Neuronal stem cell (in vitro differentiated cells): ENCODE results near the gene SLC6A7.
"Not testable (repeated sequence)": the region's sequence is repeated elsewhere in the genome, so short reads cannot be mapped to it uniquely, and the experiment has no call there.

Experiments used
- DNase-seq: peaks from one replicate; pipeline ENCODE4 v3.0.0-alpha.2; 2013; ENCODE audit warnings: low spot score
- H2AFZ ChIP-seq: one replicate; pipeline ENCODE4 v1.6.1; 2013; ENCODE audit warnings: mild to moderate bottlenecking, low read length, inconsistent platforms
- H2AK5ac ChIP-seq: 2 replicates; pipeline ENCODE4 v1.6.1; 2013; ENCODE audit warnings: low read depth, mild to moderate bottlenecking, inconsistent platforms, low read length, moderate library complexity, mixed read lengths
- H2BK120ac ChIP-seq: 2 replicates; pipeline ENCODE4 v1.6.1; 2013; ENCODE audit warnings: low read depth, mild to moderate bottlenecking, inconsistent platforms, low read length, moderate library complexity, mixed read lengths
- H2BK12ac ChIP-seq: one replicate; pipeline ENCODE4 v1.6.1; 2013; ENCODE audit warnings: low read length, inconsistent platforms
- H2BK15ac ChIP-seq: 2 replicates; pipeline ENCODE4 v1.6.1; 2013; ENCODE audit warnings: mild to moderate bottlenecking, low read length, inconsistent platforms, mixed read lengths
- H2BK5ac ChIP-seq: one replicate; pipeline ENCODE4 v1.6.1; 2013; ENCODE audit warnings: inconsistent platforms, mild to moderate bottlenecking, low read length, moderate library complexity
- H3K14ac ChIP-seq: one replicate; pipeline ENCODE4 v1.6.1; 2013; ENCODE audit warnings: low read length, inconsistent platforms
- H3K18ac ChIP-seq: 2 replicates; pipeline ENCODE4 v1.6.1; 2013; ENCODE audit warnings: low read length, inconsistent platforms
- H3K23ac ChIP-seq: 2 replicates; pipeline ENCODE4 v1.6.1; 2013; ENCODE audit warnings: low read depth, mild to moderate bottlenecking, mixed read lengths, low read length, inconsistent platforms; ENCODE audit not compliant: poor library complexity
- H3K27ac ChIP-seq: replicated peaks from 3 replicates; pipeline ENCODE4 v1.5.1; 2013; ENCODE audit warnings: low read length, inconsistent platforms
- H3K27me3 ChIP-seq, 3 experiments: 2 replicates each; pipeline ENCODE4 v1.6.1; 2013; ENCODE audit warnings: low read length in 3 of 3, mild to moderate bottlenecking in 2 of 3, inconsistent platforms in 1 of 3, low read depth in 1 of 3, mixed read lengths in 1 of 3, moderate library complexity in 1 of 3; ENCODE audit not compliant: control insufficient read depth in 3 of 3, insufficient read depth in 3 of 3
- H3K36me3 ChIP-seq, 2 donors: replicated peaks in 1 of 2; 2 replicates each; pipeline ENCODE4 v1.6.1; 2013; ENCODE audit warnings: low read length in 2 of 2; ENCODE audit not compliant: control insufficient read depth in 2 of 2, insufficient read depth in 2 of 2
- H3K4ac ChIP-seq: 2 replicates; pipeline ENCODE4 v1.6.1; 2013; ENCODE audit warnings: inconsistent platforms, mild to moderate bottlenecking, low read length, moderate library complexity
- H3K4me1 ChIP-seq, 2 donors: 1 replicate in 1 of 2; 2 replicates in 1 of 2; pipeline ENCODE4 v1.6.1; 2013; ENCODE audit warnings: low read length in 2 of 2, low read depth in 1 of 2; ENCODE audit not compliant: control insufficient read depth in 2 of 2, insufficient read depth in 1 of 2
- H3K4me2 ChIP-seq: one replicate; pipeline ENCODE4 v1.6.1; 2013; ENCODE audit warnings: mild to moderate bottlenecking, low read length, inconsistent platforms; ENCODE audit not compliant: insufficient read depth, poor library complexity, severe bottlenecking
- H3K4me3 ChIP-seq, 2 donors: 2 replicates each; pipeline ENCODE4 v1.5.1; 2013; ENCODE audit warnings: low read length in 2 of 2, mild to moderate bottlenecking in 2 of 2, inconsistent platforms in 1 of 2, moderate library complexity in 1 of 2
- H3K79me1 ChIP-seq: one replicate; pipeline ENCODE4 v1.6.1; 2013; ENCODE audit warnings: low read depth, mild to moderate bottlenecking, inconsistent platforms, low read length, moderate library complexity
- H3K9ac ChIP-seq: one replicate; pipeline ENCODE4 v1.6.1; 2013; ENCODE audit warnings: mild to moderate bottlenecking, low read depth, low read length, inconsistent platforms; ENCODE audit not compliant: poor library complexity
- H3K9me3 ChIP-seq, 2 donors: replicated peaks in 1 of 2; 2 replicates each; pipeline versions ENCODE3 to v1.6.1; 2013; ENCODE audit warnings: low read length in 2 of 2, mild to moderate bottlenecking in 2 of 2, inconsistent platforms in 1 of 2, low read depth in 1 of 2, mixed read lengths in 1 of 2, moderate library complexity in 1 of 2; ENCODE audit not compliant: control insufficient read depth in 2 of 2, insufficient read depth in 1 of 2
- H4K8ac ChIP-seq: one replicate; pipeline ENCODE4 v1.6.1; 2013; ENCODE audit warnings: low read depth, mild to moderate bottlenecking, inconsistent platforms, low read length, moderate library complexity
- H4K91ac ChIP-seq: one replicate; pipeline ENCODE4 v1.6.1; 2013; ENCODE audit warnings: low read length, low read depth, mild to moderate bottlenecking, inconsistent platforms; ENCODE audit not compliant: poor library complexity
- WGBS, 2 donors: extraction: QIAGEN DNeasy Blood & Tissue Kit; methylation state at CpG; one replicate each; pipeline ENCODE4 v1.1.7; 2013; ENCODE audit warnings: missing lambda C conversion rate in 2 of 2, mixed read lengths in 1 of 2; ENCODE audit not compliant: insufficient read length in 2 of 2, insufficient replicate concordance in 1 of 2; ENCODE audit errors: extremely low coverage in 2 of 2; 5-methylcytosine and 5-hydroxymethylcytosine counted together

Gene SLC6A7

DNA sequence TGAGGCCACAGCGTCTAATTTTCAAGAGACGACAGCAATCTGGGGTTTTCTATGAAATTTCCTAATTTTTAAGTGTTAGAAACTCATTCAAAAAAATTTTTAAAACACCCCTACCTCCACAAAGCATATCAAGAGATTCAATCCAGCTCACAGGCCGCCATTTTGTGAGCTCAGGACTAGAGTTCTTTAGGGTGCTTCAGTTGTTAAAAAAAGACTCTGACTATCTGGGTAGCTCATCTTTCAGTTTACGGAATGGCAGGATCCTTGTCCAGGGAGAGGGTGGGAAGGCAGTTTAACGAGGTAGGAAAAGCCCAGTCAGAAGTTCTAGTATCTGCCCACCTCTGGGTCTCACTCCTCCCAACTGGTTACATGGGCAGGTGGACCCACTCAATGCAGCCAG is 56.6 kb downstream of the SLC6A7 start:
- H4K8ac ChIP-seq = no peak overlapping the region
- no peak overlapping the region for H3K27ac ChIP-seq
- H3K14ac ChIP-seq = no peak overlapping the region
- H3K9me3 ChIP-seq = no peaks in the 10 kb centered on the region
- H3K27me3 ChIP-seq = no peaks in the 10 kb centered on the region
- H2BK5ac ChIP-seq = no peak overlapping the region
- no peak overlapping the region for H3K23ac ChIP-seq
- no peak overlapping the region for H3K4ac ChIP-seq
- H3K79me1 ChIP-seq = no peaks in the 10 kb centered on the region
- H3K18ac ChIP-seq = peak overlapping the region; percentile 32
- no peak overlapping the region for H2AFZ ChIP-seq
- H2BK15ac ChIP-seq = peak overlapping the region; percentile 75
- no peak overlapping the region for H2BK120ac ChIP-seq
- H3K4me3 ChIP-seq = no peak overlapping the region
- H3K4me2 ChIP-seq = no peak overlapping the region
- H3K9ac ChIP-seq = no peak overlapping the region
- H3K36me3 ChIP-seq = no peaks in the 10 kb centered on the region
- H2BK12ac ChIP-seq = no peak overlapping the region
- H3K4me1 ChIP-seq = peaks cover 19 to 29% of the 10 kb centered on the region in 2 donors
- H4K91ac ChIP-seq = no peak overlapping the region
- H2AK5ac ChIP-seq = peak overlapping the region; percentile 0
- no CpG with 5 or more reads among the region's 5 CpGs for whole genome bisulfite sequencing, 2 donors
- no peak for DNase-seq

- Histone ChIP-seq H2AFZ (no peak overlapping the region), H3K36me3 (no peaks in the 10 kb centered on the region), H3K27me3 (no peaks in the 10 kb centered on the region), H2BK120ac (no peak overlapping the region), H3K4me2 (no peak overlapping the region), H3K23ac (no peak overlapping the region), H3K18ac (peak overlapping the region; percentile 32), H3K27ac (no peak overlapping the region), H2BK12ac (no peak overlapping the region), H3K9ac (no peak overlapping the region), H3K4me3 (no peak overlapping the region), H2BK15ac (peak overlapping the region; percentile 75), H3K14ac (no peak overlapping the region), H4K8ac (no peak overlapping the region), H3K4ac (no peak overlapping the region), H3K4me1 (peaks cover 15 to 28% of the 10 kb centered on the region in 2 donors), H2BK5ac (no peak overlapping the region), H2AK5ac (peak overlapping the region; percentile 0), H3K9me3 (no peaks in the 10 kb centered on the region), H4K91ac (no peak overlapping the region), H3K79me1 (no peaks in the 10 kb centered on the region)
- WGBS, 2 donors = no CpG with 5 or more reads among the region's 5 CpGs
- DNase-seq = no peak
Measured at GRCh38 chr5:150246835-150247234, 57.0 kb downstream of the SLC6A7 start.

DNA sequence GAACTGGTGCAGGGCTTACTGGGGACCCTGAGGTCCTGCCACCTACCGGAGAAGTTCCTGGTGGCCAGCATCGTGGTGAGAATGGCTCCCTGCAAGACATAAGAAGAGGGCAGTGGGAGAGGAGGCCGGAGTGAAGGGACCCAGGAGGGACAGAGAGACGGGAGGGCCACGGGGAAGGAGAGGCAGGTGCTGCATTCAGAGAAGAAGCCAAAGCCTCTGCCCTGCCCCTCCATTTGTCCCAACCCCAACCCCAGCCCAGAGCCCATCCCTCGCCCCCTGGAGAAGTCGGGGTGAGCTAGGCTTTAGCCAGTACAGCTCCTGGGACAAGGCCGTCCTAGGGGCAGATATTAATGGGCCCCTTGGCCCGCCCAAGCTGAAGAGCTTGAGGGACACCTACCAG is 57.9 kb downstream of the SLC6A7 start:
- no peak overlapping the region for H3K4me3 ChIP-seq
- H2AFZ ChIP-seq = no peak overlapping the region
- no peak overlapping the region for H3K23ac ChIP-seq
- H3K9ac ChIP-seq = no peak overlapping the region
- H3K36me3 ChIP-seq = no peaks in the 10 kb centered on the region
- H2BK12ac ChIP-seq = no peak overlapping the region
- no peaks in the 10 kb centered on the region for H3K27me3 ChIP-seq
- H4K91ac ChIP-seq = no peak overlapping the region
- H4K8ac ChIP-seq = no peak overlapping the region
- no peak overlapping the region for H3K4me2 ChIP-seq
- WGBS, 2 donors = no CpG with 5 or more reads among the region's 9 CpGs
- peaks cover 11 to 22% of the 10 kb centered on the region in 2 donors for H3K4me1 ChIP-seq
- H3K4ac ChIP-seq = no peak overlapping the region
- H3K27ac ChIP-seq = no peak overlapping the region
- H3K79me1 ChIP-seq = no peaks in the 10 kb centered on the region
- DNase-seq = no peak
- H2BK15ac ChIP-seq = no peak overlapping the region
- no peaks in the 10 kb centered on the region for H3K9me3 ChIP-seq
- no peak overlapping the region for H2BK120ac ChIP-seq
- H3K18ac ChIP-seq = peak overlapping the region; percentile 33
- H2BK5ac ChIP-seq = no peak overlapping the region
- peak overlapping the region; percentile 31 for H3K14ac ChIP-seq
- peak overlapping the region; percentile 72 for H2AK5ac ChIP-seq

DNA sequence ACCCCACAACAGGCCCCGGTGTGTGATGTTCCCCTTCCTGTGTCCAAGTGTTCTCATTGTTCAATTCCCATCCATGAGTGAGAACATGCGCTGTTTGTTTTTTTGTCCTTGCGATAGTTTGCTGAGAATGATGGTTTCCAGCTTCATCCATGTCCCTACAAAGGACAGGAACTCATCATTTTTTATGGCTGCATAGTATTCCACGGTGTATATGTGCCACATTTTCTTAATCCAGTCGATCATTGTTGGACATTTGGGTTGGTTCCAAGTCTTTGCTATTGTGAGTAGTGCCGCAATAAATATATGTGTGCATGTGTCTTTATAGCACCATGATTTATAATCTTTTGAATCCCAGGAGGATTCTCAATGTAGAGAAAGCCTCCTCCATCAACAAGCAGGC is 58.6 kb downstream of the SLC6A7 start:
- H3K36me3 ChIP-seq, H3K9me3 ChIP-seq, H3K79me1 ChIP-seq, H4K91ac ChIP-seq, H3K4me3 ChIP-seq, H4K8ac ChIP-seq, H2BK12ac ChIP-seq, H3K27me3 ChIP-seq, H3K4ac ChIP-seq, H3K23ac ChIP-seq, H3K9ac ChIP-seq, H2AK5ac ChIP-seq, H2BK5ac ChIP-seq, H3K4me2 ChIP-seq, H3K14ac ChIP-seq, H3K18ac ChIP-seq, DNase-seq, H3K27ac ChIP-seq, H2BK120ac ChIP-seq, H2AFZ ChIP-seq, H2BK15ac ChIP-seq: not testable (repeated sequence)
- peaks cover 12 to 16% of the 10 kb centered on the region in 2 donors for H3K4me1 ChIP-seq
- WGBS, 2 donors = no CpG with 5 or more reads among the region's 6 CpGs
